Glutamatergic neuron (in vitro differentiated cells): Measurements from ENCODE around the gene FEM1B. TPM values are rescaled to one million over a fixed set of nuclear protein-coding genes. Genes with fewer than 3 reads are reported as not detected.

ENCODE experiments used
- DNase-seq: peaks from one replicate; pipeline ENCODE4 v3.0.0; 2022
- H3K27ac Mint-ChIP-seq: one replicate; pipeline ENCODE4 v1.8.0; 2020; ENCODE audit warnings: mild to moderate bottlenecking, mixed read lengths, inconsistent platforms; ENCODE audit not compliant: unreplicated experiment
- H3K27me3 Mint-ChIP-seq: one replicate; pipeline ENCODE4 v1.8.0; 2020; ENCODE audit warnings: mild to moderate bottlenecking, moderate library complexity, mixed read lengths, inconsistent platforms; ENCODE audit not compliant: unreplicated experiment
- H3K36me3 Mint-ChIP-seq: one replicate; pipeline ENCODE4 v1.8.0; 2020; ENCODE audit warnings: mild to moderate bottlenecking, mixed read lengths, inconsistent platforms; ENCODE audit not compliant: unreplicated experiment
- H3K4me1 Mint-ChIP-seq: one replicate; pipeline ENCODE4 v1.8.0; 2020; ENCODE audit warnings: mild to moderate bottlenecking, low read depth, mixed read lengths, inconsistent platforms; ENCODE audit not compliant: unreplicated experiment
- H3K4me3 Mint-ChIP-seq: one replicate; pipeline ENCODE4 v1.8.0; 2020; ENCODE audit warnings: mild to moderate bottlenecking, mixed read lengths, inconsistent platforms; ENCODE audit not compliant: unreplicated experiment
- H3K9me3 Mint-ChIP-seq: one replicate; pipeline ENCODE4 v1.8.0; 2020; ENCODE audit warnings: mild to moderate bottlenecking, moderate library complexity, mixed read lengths, inconsistent platforms; ENCODE audit not compliant: unreplicated experiment
- CTCF ChIP-seq: fragments of 200-600 bp; sonication (generic); IDR thresholded peaks from one replicate; pipeline ENCODE4 v1.5.0; 2021; ENCODE audit not compliant: partially characterized antibody, unreplicated experiment
- total RNA-seq: library from RNA; stranded (reverse); fragmentation: NEBNext Ultra II Directional; extraction: Animal tissue kit (Norgen Biotek cat#: 25700); gene quantifications from one replicate; pipeline ENCODE4 v1.2.1, GENCODE V29; 2021; ENCODE audit not compliant: unreplicated experiment

Gene FEM1B
- total RNA-seq, 1 donor from 2014 or later = 69.6 TPM

DNA sequence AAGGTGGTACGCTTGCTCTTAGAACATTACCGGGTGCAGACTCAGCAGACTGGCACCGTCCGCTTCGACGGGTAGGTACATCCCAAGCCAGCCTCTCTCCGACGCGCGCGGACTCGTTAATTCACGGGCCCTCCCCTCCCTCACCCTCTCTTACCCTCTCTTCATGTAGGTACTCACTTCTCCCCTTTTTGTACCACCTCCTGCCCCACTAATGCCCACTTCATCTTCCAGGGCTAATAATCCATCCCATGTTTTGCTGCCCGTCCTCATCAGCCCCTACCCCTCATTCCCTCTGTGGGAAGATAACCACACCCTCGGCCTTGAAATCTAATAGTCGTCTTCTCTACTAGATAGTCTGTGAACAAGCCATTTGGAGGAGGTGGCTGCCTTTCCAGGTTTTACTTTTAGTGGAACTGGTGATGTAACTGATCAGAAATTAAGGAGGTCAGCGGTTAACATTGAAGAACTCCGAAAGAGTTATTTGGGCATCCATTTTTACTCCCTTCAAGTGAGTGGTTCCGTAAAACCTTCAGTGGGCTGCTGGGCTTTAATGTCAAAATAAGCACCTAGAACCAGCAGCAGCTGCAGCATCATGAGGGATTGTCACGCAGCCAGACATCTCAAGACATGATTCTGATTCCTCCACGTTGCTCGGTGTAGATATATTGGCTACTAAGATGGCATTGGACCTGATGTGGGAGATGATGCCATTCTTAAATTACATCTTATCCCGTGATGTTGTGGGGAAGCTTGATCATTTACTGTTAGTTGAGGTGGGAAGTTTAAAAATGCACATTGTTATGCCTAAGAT is 1.3 kb downstream of the FEM1B start:
- Mint-ChIP-seq H3K27me3 (peaks cover 9% of the 10 kb centered on the region), H3K27ac (peak overlapping the region; percentile 85), H3K9me3 (peaks cover 11% of the 10 kb centered on the region), H3K4me3 (peak overlapping the region; percentile 89), H3K4me1 (peaks cover 23% of the 10 kb centered on the region), H3K36me3 (no peaks in the 10 kb centered on the region)
- no peak for TF ChIP-seq CTCF
- DNase-seq = peak; percentile 29

- Mint-ChIP-seq H3K4me3 (peak overlapping the region; percentile 89), H3K9me3 (peaks cover 11% of the 10 kb centered on the region), H3K27ac (peak overlapping the region; percentile 85), H3K27me3 (peaks cover 11% of the 10 kb centered on the region), H3K4me1 (peaks cover 23% of the 10 kb centered on the region), H3K36me3 (peaks cover 6% of the 10 kb centered on the region)
- TF ChIP-seq CTCF = no peak
- DNase-seq = no peak
These were observed 2.5 kb downstream of the FEM1B start for GRCh38 chr15:68279779-68280753.

- Mint-ChIP-seq H3K36me3 (peaks cover 10% of the 10 kb centered on the region), H3K27me3 (peaks cover 9% of the 10 kb centered on the region), H3K27ac (peak overlapping the region; percentile 85), H3K9me3 (peaks cover 11% of the 10 kb centered on the region), H3K4me1 (peaks cover 27% of the 10 kb centered on the region), H3K4me3 (peak overlapping the region; percentile 89)
- TF ChIP-seq CTCF = no peak
- no peak for DNase-seq
These were observed 3.5 kb downstream of the FEM1B start for GRCh38 chr15:68281008-68281407.

GRCh38 chr15:68283401-68283800 is 5.9 kb downstream of the FEM1B start:
- Mint-ChIP-seq H3K9me3 (peaks cover 2% of the 10 kb centered on the region), H3K4me1 (peaks cover 20% of the 10 kb centered on the region), H3K36me3 (peaks cover 10% of the 10 kb centered on the region), H3K4me3 (no peak overlapping the region), H3K27ac (no peak overlapping the region), H3K27me3 (peaks cover 5% of the 10 kb centered on the region)
- no peak for DNase-seq
- no peak for TF ChIP-seq CTCF
